ENCODE data around the gene RUNX3. TPM values are rescaled to one million over a fixed set of nuclear protein-coding genes. Genes with fewer than 3 reads are reported as not detected.

RUNX3 gene
- total RNA-seq, 1 donor from 2014 or later, result 112 TPM

DNA sequence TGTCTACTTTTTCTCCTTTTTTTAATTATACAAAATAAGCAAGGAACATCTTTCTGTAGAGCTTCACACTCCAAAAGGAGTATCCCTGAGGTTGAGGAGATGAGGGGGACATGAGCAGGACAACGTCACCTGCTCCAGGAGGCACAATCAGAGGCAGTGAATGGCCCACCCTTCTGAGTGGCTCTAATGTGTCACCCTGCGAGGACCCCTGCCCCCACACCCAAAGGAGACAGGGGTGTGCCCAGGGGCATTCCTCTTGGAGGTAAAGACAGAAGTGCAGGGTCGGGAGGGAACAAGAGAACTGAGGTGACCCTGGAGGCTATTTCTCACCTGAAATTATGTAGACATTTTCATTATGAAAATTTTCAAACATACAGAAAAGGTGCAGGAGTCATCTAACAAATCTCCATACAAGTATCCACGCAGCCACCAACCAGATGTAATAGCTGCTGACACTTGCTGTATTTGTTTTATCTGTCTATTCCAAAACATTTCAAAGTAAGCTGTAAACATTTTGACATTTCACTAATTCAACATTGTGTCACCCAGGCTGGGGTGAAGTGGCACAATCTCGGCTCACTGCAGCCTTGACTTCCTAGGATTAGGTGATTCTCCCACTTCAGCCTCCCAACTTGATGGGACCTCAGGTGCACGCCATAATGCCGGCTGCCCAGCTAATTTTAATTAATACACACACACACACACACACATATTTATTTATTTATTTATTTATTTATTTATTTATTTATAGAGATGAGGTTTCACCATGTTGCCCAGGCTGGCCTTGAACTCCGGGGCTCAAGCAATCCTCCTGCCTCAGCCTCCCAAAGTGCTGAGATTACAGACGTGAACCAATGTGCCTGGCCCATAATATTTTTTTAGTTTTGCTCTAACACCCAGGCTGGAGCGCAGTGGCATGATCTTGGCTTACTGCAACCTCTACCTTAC, 70.7 kb downstream of the RUNX3 start:
- Mint-ChIP-seq H3K27ac (no peak overlapping the region), H3K9me3 (no peaks in the 10 kb centered on the region), H3K36me3 (ENCODE audit: low read depth) (no peaks in the 10 kb centered on the region), H3K4me3 (no peak overlapping the region), H3K4me1 (no peaks in the 10 kb centered on the region), H3K27me3 (peaks cover 24% of the 10 kb centered on the region)
- intact Hi-C loops (cut with micrococcal nuclease), result no loop called here
- DNase-seq, result no peak

DNA sequence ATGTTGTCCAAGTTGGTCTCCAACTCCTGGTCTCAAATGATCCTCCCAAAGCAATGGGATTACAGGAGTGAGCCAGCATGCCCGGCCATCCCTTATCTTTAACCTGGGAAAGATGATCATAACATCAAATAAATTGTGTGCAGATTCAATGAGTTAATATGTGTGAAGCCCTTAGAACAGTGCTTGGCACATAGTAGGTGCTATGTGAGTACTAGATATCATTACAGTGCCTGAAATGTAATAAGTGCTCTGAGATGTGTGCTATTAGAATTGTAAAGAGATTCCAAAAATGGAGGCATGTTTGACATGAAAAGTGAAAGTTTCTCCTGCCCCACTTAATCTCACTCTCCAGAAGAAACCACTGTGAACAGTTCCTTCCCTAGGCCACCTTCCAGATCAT, 71.8 kb downstream of the RUNX3 start:
- Mint-ChIP-seq H3K4me1 (no peaks in the 10 kb centered on the region), H3K27ac (no peak overlapping the region), H3K9me3 (no peaks in the 10 kb centered on the region), H3K27me3 (peaks cover 27% of the 10 kb centered on the region), H3K4me3 (no peak overlapping the region), H3K36me3 (ENCODE audit: low read depth) (no peaks in the 10 kb centered on the region)
- intact Hi-C loops (cut with micrococcal nuclease), result no loop called here
- DNase-seq, result no peak

DNA sequence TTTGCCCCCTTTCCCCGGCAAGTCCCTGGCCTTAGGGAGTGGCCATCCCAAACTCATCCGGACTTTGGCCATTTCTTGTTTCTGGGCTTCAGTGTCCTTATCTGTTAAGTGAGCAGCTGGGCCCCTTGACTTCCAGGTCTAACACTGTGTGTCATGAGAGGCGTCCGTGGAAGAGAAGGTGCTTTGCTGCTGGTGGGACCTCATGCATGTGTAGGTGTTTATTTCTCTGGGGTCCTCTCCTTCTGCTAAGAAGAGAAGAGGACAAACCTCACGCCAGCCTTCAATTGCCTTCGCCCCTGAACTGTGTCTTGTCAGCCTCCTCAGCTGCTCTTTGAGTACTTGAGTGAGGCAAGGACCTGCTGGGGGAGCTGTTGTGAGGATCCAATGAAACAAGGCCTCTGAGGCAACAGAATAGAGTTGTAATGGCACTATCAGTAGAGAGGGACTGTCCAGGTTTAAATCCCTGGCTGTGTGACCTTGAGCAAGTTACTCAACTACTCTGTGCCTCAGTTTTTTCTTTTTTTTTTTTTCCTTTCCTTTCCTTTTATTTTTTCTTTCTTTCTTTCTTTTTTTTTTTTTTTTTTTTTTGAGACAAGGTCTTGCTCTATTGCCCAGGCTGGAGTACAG, 72.5 kb downstream of the RUNX3 start:
- Mint-ChIP-seq H3K27ac (no peak overlapping the region), H3K4me3 (no peak overlapping the region), H3K9me3 (no peaks in the 10 kb centered on the region), H3K36me3 (ENCODE audit: low read depth) (no peaks in the 10 kb centered on the region), H3K4me1 (no peaks in the 10 kb centered on the region), H3K27me3 (peaks cover 31% of the 10 kb centered on the region)
- no peak for DNase-seq
- intact Hi-C loops (cut with micrococcal nuclease), result no loop called here

DNA sequence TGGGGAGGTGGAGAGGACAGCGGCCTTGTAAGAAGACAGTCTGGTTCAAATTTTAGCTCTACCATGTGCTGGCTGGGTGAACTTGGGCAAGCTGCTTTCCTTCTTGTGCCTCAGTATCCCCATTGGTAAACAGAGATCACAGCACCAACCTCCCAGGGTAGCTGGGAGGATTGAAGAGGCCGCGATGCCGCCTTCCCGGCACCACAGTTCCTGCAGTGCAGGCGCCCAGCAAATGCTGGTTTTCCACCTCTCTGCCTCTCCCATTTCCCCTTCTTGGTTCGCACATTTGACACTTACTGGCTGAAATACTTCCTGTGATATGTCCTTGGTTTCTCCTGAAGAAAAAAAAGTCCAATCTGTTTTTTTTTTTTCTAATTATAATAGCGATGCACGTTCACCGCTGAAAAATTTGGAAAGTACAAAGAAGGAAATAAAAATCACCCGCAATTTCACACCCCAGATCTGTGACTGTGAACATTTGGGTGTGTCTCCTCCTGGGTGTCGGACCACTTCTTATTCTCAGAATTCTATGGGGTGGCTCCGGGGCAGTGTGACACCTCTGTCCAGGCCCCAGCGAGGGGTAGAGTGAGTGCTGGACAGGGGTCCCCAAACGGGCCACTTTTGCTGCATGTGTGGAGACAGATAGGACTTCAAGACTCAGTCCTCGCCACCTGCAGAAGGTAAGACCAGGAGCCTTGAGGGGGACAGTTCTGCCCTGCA, 73.1 kb downstream of the RUNX3 start:
- no peak overlapping the region for H3K27ac Mint-ChIP-seq
- intact Hi-C loops (cut with micrococcal nuclease), result no loop called here

DNA sequence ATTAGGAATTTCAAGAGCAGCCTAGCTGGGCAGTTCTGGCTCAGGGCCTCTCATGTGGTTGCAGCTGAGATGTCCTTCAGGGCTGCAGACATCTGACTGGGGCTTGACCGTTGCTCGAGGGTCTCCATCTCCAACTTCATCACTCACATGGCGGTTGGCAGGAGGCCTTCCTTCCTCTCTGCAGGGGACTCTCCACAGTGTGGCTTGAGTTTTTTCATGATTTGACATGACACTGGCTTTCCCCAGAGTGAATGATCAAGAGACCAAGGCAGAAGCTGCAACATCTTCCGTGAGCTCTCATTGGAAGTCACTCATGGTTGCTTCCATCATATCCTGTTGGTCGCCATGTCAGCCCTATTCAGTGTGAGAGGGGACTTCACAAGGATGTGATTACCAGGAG, 74.6 kb downstream of the RUNX3 start:
- no peaks in the 10 kb centered on the region for H3K36me3 Mint-ChIP-seq (ENCODE audit: low read depth)
- H3K27ac Mint-ChIP-seq, result no peak overlapping the region
- intact Hi-C loops (cut with micrococcal nuclease), result no loop called here
- peaks cover 2% of the 10 kb centered on the region for H3K4me1 Mint-ChIP-seq
- DNase-seq, result no peak
- H3K9me3 Mint-ChIP-seq, result no peaks in the 10 kb centered on the region
- no peak overlapping the region for H3K4me3 Mint-ChIP-seq
- peaks cover 45% of the 10 kb centered on the region for H3K27me3 Mint-ChIP-seq

More for the DNA sequence above, 73.1 kb downstream of the RUNX3 start:
- Mint-ChIP-seq H3K27me3 (peaks cover 36% of the 10 kb centered on the region), H3K4me3 (no peak overlapping the region), H3K9me3 (no peaks in the 10 kb centered on the region), H3K36me3 (ENCODE audit: low read depth) (no peaks in the 10 kb centered on the region), H3K4me1 (peaks cover 2% of the 10 kb centered on the region)
- DNase-seq, result no peak

DNA sequence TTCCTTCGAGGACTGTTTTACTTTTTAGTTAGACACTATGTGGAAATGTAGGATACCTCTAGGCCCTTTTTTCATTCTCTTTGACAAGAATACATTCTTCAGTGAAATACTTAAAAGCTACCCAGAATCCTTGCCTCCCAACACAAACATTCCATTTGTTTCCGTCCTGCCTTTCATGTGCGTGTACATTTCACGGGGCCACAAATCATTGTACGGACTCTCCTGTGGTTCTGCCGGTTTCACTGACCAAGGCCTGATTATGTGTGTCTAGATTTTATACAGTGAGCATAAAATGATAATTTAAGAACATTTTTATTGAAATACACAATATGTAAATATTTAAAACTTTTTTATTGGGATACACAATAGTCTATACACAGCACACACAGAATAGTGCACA, 76.4 kb downstream of the RUNX3 start:
- Mint-ChIP-seq H3K4me3 (no peak overlapping the region), H3K9me3 (no peaks in the 10 kb centered on the region), H3K36me3 (ENCODE audit: low read depth) (no peaks in the 10 kb centered on the region), H3K27ac (no peak overlapping the region), H3K27me3 (peaks cover 53% of the 10 kb centered on the region), H3K4me1 (peaks cover 12% of the 10 kb centered on the region)
- DNase-seq, result no peak
- intact Hi-C loops (cut with micrococcal nuclease), result no loop called here

GRCh38 chr1:24850328-24850920, 79.7 kb downstream of the RUNX3 start:
- peaks cover 37% of the 10 kb centered on the region for H3K27me3 Mint-ChIP-seq
- DNase-seq, result no peak
- H3K27ac Mint-ChIP-seq, result no peak overlapping the region
- H3K36me3 Mint-ChIP-seq (ENCODE audit: low read depth), result no peaks in the 10 kb centered on the region
- peaks cover 15% of the 10 kb centered on the region for H3K4me1 Mint-ChIP-seq
- no peak overlapping the region for H3K4me3 Mint-ChIP-seq
- H3K9me3 Mint-ChIP-seq, result no peaks in the 10 kb centered on the region
- intact Hi-C loops (cut with micrococcal nuclease), result no loop called here

DNA sequence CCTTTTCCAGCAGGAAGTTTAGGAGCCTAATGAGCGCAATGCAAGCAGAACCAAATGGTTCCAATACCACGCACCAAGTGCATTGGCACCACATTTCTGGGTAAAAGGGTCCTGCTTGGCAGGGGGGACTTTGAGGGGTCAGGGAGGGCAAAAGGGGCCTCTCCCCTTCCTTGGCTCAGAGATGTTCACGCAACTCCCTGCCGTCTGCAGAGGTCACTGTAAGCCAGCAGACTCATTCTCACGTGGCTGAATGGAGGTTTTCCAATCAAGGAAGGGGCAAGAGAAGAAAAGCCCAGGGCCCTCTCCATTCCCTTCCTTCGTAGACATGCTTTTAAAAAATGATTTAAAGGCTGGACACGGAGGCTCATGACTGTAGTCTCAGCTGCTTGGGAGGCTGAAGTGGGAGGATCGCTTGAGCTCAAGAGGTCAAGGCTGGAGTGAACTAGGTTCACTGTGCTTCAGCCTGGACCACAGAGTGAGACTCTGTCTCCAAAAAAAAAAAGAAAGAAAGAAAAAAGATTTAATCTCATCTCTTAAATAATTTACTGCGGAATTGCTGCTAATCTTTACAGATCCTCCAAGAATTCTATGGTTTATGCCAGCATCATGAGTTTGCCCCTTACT, 80.3 kb downstream of the RUNX3 start:
- peak; percentile 71 for DNase-seq
- Mint-ChIP-seq H3K9me3 (no peaks in the 10 kb centered on the region), H3K4me3 (peak overlapping the region; percentile 56), H3K4me1 (peaks cover 15% of the 10 kb centered on the region), H3K27me3 (peaks cover 36% of the 10 kb centered on the region), H3K27ac (no peak overlapping the region), H3K36me3 (ENCODE audit: low read depth) (no peaks in the 10 kb centered on the region)
- intact Hi-C loops (cut with micrococcal nuclease), result loop anchor here (2.0 kb wide), 2 partner anchors 75 to 299 kb away; no protein-coding TSS in a partner anchor

Other genes starting within 250 kb of the RUNX3 start
- 15.7 and 17.4 TPM in 2 replicates for gene CLIC4, start 184.8 kb downstream of the RUNX3 start, total RNA-seq

Measured in activated CD4-positive, alpha-beta T cell treated with anti-CD3 and anti-CD28 coated beads, Interleukin-2, amount 10 ng/mL, durations not matched to agents 24 days and 14 days (primary cell).